Rectal smooth muscle tissue (tissue), 1 donor: Measurements from ENCODE around the gene ATP1A1.

Source experiments
- H3K27ac ChIP-seq: one replicate; pipeline ENCODE4 v1.7.0; 2013; ENCODE audit warnings: low read depth, low read length, inconsistent platforms
- H3K27me3 ChIP-seq: one replicate; pipeline ENCODE4 v1.7.0; 2013; ENCODE audit warnings: low read length; ENCODE audit not compliant: control insufficient read depth, insufficient read depth
- H3K36me3 ChIP-seq: one replicate; pipeline ENCODE4 v1.7.0; 2013; ENCODE audit warnings: low read length; ENCODE audit not compliant: control insufficient read depth, insufficient read depth
- H3K4me1 ChIP-seq: one replicate; pipeline ENCODE4 v1.7.0; 2013; ENCODE audit warnings: low read length; ENCODE audit not compliant: control insufficient read depth, insufficient read depth
- H3K4me3 ChIP-seq: one replicate; pipeline ENCODE4 v1.7.0; 2013; ENCODE audit warnings: low read length
- H3K9ac ChIP-seq: one replicate; pipeline ENCODE4 v1.7.0; 2013; ENCODE audit warnings: low read length

The ATP1A1 gene

DNA sequence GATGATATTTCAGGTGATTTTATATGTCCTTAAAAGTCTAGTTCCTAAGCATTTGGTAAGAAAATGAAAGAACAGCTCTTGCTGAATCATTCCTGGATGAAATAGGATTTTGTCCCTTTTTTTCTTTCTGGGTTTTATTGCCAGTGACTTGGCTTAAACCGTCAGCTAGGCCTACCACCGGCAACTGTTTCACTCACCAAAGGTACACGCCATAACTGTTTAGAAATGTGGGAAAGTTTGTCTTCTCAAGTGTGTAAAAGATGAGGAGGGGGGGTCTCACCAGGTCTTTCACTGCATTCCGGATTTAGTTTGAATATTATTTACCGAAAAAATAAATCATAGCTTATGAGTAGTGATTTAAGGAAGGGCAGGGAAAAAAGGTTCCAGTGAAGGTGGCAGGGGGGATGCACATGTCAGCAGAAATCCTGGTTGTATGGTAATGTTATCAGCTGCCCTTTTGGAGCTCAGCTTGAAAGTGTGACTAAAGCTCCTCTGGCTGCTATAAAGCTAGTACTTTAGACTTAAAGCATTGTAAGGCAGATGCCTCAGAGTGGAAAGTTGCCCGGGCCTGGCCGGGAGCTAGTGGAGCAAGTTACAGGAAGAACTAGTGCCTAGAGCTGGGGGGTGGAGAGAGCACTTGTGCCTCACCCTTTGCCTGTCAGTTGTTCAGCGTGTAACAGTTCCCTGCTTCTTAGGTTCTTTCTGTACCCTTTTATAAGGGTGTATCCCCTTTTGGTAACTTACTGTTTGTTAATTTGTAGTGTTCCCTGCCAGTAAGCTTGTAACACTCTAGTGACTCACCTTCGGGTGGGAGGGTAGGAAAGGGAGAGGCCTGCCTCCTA is 3.1 kb downstream of the ATP1A1 start:
- Histone ChIP-seq H3K27ac (peak overlapping the region; percentile 87), H3K4me1 (peaks cover 43% of the 10 kb centered on the region), H3K36me3 (no peaks in the 10 kb centered on the region), H3K27me3 (no peaks in the 10 kb centered on the region), H3K9ac (no peak overlapping the region), H3K4me3 (peak overlapping the region; percentile 81)

DNA sequence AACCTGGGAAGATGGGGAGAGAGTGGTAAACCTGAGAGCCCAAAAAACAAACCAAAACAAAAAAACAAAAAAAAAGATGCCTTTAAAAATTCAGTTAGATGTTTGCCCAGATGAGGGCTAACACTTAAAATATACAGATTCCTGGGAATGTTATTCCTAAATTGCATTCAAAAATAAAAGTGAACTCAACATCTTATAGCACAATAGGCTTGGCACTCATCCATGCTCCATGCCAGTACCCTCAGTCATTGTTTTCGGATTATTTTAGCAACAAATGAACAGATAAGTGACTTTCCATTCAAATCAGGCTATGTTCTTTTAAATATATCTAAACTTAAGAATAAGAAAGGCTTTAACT is 3.7 kb downstream of the ATP1A1 start:
- peak overlapping the region; percentile 81 for H3K4me3 ChIP-seq
- H3K27ac ChIP-seq, result peak overlapping the region; percentile 87

DNA sequence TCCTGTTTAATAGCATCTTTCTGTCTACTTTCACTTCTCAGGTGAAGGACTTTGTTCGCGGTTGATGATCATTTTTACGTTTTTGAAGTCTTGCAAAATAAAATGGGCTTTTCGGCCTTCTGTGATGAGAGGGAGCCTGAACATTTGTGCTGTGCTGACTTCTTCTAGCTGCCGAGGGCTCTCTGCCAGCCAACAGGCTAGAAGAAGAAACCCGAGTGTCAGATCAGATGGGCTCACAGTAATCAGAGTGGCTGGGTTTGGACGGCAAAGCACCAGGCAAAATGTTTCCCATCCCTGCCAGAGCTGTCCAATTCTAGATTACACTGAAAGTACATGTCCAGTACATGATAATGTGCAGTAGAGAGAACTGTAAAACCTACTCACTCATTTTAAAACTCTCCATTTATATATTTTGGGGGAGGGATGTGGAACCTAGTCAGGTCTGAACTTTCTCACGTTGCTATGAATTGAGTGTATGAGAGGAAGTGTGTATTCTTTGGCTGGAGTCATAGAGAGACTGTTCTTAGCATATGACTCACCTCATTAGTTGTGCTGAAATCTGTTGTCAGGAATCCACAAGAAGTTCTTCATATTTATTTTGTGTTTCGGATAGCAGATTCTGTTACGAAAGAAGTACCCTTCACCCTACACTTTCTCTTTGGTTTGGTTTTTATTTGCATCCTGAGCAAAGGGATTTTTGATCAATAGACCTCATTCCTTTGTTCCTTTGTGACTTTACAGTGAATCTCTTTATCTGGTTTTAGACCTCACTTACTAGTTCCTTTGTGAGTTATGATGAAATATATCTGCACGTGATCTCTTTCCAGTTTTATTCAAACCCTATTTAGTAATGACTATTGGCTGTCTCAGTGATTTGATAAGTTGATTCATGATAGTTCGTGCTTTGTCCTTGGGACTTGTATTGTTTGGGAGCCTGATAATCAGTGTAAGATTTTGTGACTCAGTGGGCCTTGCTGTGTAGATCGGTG is 4.8 kb downstream of the ATP1A1 start:
- H3K4me1 ChIP-seq, result peaks cover 43% of the 10 kb centered on the region
- peak overlapping the region; percentile 6 for H3K4me3 ChIP-seq

More for the DNA sequence above, 3.7 kb downstream of the ATP1A1 start:
- Histone ChIP-seq H3K4me1 (peaks cover 43% of the 10 kb centered on the region), H3K27me3 (no peaks in the 10 kb centered on the region), H3K36me3 (no peaks in the 10 kb centered on the region), H3K9ac (no peak overlapping the region)

DNA sequence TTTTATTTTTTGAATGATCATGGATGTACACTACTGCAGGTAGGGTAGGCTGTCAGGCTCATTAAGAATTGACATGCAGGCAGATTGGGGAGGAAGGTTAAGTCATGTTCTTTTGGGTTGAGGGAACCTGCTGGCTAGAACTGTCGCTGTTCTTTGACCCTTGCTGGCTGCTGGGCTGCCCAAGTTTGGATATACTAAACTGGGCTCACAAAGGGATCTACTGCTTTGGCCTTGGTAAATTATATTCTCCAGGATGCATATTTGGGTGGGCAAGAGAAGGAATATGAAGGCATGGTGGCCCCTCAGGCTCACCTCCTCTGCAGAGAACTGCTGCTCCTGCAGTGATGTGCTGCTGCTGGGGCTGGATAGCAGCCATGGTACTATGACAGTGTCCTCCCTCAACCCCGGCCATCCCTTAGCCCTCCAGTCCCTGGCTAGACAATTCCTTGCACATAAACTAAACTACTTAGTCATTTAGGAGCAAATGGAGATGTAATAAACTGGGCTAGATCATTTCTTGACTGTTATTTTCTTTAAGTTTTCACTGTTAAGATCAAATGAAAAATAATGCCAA is 6.1 kb downstream of the ATP1A1 start:
- H3K9ac ChIP-seq, result no peak overlapping the region
- H3K36me3 ChIP-seq, result no peaks in the 10 kb centered on the region
- H3K27me3 ChIP-seq, result no peaks in the 10 kb centered on the region
- H3K4me3 ChIP-seq, result no peak overlapping the region
- peaks cover 42% of the 10 kb centered on the region for H3K4me1 ChIP-seq
- H3K27ac ChIP-seq, result peak overlapping the region; percentile 10

More for the DNA sequence above, 4.8 kb downstream of the ATP1A1 start:
- H3K27ac ChIP-seq, result peak overlapping the region; percentile 87
- no peak overlapping the region for H3K9ac ChIP-seq
- H3K27me3 ChIP-seq, result no peaks in the 10 kb centered on the region
- H3K36me3 ChIP-seq, result no peaks in the 10 kb centered on the region

DNA sequence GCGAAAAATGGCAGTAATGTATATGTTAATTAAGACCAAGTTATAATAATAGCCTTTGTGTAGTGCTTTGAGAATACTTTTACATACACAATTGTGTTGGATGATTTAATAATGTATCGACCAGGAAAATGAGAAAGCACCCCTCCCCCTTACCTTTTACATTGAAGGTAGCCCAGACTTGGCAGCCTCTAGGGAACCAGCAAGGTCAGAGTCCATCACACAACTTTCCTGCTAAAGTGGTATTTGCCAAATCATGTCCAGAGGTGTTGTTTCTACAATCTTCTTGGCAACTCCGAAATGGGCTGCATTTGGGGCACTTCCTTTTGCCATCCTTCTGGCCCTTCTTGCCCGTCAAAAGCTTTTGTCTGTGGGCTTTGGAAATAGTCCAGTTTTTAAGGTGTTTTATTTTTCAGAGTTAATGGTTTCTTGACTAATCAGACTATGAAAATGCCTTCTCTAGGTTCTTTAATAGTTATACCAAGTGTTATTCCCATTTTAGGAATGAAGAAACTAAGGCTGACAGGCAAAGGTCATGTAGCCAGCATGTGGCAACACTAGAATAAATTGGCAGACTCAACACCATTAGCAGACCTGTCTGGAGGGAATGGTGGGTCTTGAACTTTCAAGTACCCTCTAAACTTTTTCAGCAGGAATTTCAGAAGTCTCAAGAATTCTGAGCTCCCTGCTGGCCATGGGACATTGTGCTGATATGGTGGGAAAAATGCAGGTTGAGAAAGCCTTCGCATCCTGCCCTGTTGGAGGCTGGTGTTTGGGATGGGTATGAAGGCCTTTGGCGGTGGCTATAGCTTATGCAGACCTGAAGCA is 6.8 kb downstream of the ATP1A1 start:
- Histone ChIP-seq H3K9ac (no peak overlapping the region), H3K36me3 (no peaks in the 10 kb centered on the region), H3K27ac (no peak overlapping the region), H3K27me3 (no peaks in the 10 kb centered on the region), H3K4me3 (no peak overlapping the region), H3K4me1 (peaks cover 35% of the 10 kb centered on the region)

DNA sequence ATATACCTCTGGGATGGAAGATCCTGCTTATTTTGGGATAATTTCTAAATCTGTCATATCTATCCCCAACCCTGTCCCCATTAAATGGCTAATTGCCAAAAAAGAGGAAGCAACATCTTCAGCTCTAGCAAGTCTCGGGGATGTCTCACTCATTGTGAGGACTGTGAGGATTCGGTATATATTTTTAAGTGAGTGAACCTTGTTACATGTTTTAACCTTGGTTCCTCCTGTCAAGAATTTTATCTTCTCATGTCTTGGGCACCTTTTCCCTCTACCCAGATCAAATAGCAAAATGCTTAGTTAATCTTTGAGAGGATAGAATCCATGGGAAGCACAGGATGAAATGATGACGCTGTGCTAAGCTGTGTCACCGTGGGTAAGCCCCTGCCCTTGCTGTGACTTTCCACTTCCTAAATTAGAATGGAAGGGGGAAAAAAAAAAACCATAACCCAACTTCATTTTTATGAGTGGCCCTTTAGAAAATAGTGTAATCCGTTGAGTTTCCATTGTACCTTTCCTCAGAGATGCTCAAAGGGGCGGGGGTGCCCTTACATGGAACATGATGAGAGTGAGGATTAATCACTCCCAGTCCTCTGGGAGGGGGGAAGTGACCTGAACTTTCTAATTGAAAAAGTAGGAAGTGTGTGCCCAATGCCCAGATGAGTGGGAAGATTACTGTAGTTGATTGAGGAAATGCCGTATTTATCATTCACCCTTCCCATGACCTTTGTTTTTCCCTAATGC is 7.6 kb downstream of the ATP1A1 start:
- no peaks in the 10 kb centered on the region for H3K36me3 ChIP-seq
- H3K27ac ChIP-seq, result no peak overlapping the region
- H3K4me3 ChIP-seq, result no peak overlapping the region
- H3K4me1 ChIP-seq, result peaks cover 28% of the 10 kb centered on the region
- H3K9ac ChIP-seq, result no peak overlapping the region
- no peaks in the 10 kb centered on the region for H3K27me3 ChIP-seq

DNA sequence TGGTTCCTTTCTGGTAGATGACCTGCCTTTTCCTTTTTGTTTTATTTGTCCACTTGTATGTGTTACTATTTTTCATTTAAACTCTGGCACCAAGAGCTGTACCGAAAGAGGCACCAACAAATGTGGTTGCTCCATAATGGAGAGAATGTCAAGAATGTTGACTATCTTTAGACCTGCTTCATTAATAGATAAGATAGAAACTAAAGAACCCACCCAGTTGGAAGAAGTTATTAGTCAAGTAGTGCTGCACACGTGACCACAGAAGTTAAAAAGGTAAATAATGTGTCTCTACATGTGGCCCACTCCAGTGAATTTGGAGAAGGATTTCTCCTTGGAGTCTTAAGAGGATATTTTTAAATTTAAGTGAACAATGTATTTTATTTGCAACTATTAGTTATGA is 9.3 kb downstream of the ATP1A1 start:
- Histone ChIP-seq H3K27me3 (no peaks in the 10 kb centered on the region), H3K36me3 (peaks cover 3% of the 10 kb centered on the region), H3K4me1 (peaks cover 12% of the 10 kb centered on the region), H3K4me3 (no peak overlapping the region), H3K9ac (no peak overlapping the region), H3K27ac (no peak overlapping the region)

DNA sequence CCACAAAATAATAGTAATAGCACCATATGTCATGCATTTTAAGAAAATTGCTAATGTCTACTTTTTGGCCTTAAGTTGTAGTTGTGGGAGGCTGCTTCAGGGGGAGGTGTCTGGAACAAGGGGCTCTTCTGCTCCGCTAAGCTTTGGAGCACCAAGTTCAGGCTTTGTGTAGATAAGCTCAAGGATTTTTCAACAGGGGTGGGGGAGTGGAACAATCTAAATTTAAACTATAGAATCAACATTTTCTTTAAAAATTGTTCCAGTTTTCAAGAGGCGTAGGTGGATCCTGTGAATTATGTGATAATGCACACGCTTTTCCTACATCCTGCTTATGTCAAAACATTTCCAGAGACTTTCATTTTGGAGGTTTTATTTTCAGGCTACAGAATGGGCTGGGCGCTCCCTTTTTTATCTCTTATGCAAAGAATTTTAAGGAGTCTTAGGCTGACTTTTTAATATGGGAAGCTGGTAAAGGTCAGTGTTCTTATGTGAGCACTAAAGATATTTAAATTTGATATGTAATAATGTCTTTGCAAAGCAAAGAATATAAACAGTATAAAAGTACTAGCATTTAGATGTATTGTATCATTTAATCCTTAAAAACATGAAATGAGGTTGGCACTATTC is 9.9 kb downstream of the ATP1A1 start:
- no peak overlapping the region for H3K27ac ChIP-seq
- peaks cover 8% of the 10 kb centered on the region for H3K36me3 ChIP-seq
- no peaks in the 10 kb centered on the region for H3K27me3 ChIP-seq
- no peak overlapping the region for H3K4me3 ChIP-seq
- H3K9ac ChIP-seq, result no peak overlapping the region
- peaks cover 6% of the 10 kb centered on the region for H3K4me1 ChIP-seq

DNA sequence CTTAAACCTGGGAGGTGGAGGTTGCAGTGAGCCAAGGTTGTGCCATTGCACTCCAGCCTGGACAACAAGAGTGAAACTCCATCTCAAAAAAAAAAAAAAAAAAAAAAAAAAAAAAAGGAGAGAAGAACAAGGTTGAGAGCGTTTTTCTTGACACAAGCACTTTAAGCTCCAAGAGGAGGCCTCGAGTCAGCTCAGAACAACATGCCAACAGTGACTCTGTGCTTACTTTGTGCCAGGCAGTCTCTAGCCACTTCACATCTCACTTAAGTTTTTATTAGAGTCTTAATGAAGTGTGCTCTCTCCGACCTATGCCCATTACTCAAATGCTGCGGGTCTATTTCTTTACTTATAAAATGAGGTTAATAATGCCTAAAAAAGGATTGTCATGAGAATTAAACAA is 13.0 kb downstream of the ATP1A1 start:
- no peaks in the 10 kb centered on the region for H3K4me1 ChIP-seq
- H3K36me3 ChIP-seq, result peaks cover 32% of the 10 kb centered on the region
- H3K9ac ChIP-seq, result no peak overlapping the region
- H3K27me3 ChIP-seq, result no peaks in the 10 kb centered on the region
- H3K4me3 ChIP-seq, result no peak overlapping the region
- H3K27ac ChIP-seq, result no peak overlapping the region

DNA sequence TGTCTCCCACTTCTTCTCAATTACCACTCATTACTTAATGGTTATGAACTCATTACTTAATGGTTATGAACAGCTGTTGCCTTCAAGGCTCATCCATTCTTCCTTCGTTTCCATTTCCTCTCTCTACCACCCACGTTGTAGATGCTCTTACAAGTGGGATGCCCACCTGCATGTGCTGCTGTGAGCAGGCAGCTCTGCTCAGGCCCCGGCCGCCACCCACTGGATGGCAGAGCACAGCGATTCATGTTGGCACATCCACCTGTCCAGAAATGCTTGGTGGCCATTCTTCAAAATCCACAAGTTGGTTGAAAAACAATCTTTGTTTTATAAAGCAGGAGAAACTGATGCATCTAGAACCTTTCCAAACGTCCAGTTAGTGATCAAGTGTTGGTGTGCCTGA is 14.5 kb downstream of the ATP1A1 start:
- Histone ChIP-seq H3K27me3 (no peaks in the 10 kb centered on the region), H3K9ac (no peak overlapping the region), H3K4me3 (no peak overlapping the region), H3K36me3 (peaks cover 40% of the 10 kb centered on the region), H3K4me1 (no peaks in the 10 kb centered on the region), H3K27ac (no peak overlapping the region)

DNA sequence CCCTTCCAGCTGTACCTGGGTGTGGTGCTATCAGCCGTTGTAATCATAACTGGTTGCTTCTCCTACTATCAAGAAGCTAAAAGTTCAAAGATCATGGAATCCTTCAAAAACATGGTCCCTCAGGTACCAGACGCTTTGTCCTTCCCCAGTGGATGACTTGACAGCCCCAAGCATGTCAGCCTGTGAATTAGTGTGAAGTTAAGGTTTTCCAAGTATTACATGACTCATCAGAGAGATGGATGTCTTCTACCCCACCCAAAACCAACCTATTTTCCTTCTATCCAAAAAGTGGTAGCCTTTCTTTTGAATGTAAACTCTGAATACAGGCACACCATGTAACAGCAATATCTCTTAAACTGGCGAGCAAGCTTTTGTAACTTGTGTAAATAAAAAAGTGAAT is 15.1 kb downstream of the ATP1A1 start:
- H3K36me3 ChIP-seq, result peaks cover 45% of the 10 kb centered on the region
- H3K27ac ChIP-seq, result no peak overlapping the region
- no peak overlapping the region for H3K4me3 ChIP-seq

More for the DNA sequence above, 15.1 kb downstream of the ATP1A1 start:
- Histone ChIP-seq H3K27me3 (no peaks in the 10 kb centered on the region), H3K9ac (no peak overlapping the region), H3K4me1 (no peaks in the 10 kb centered on the region)
